PFSK-1 (cell line): ENCODE measurements around the gene ZMAT2.

Source experiments
- POLR2AphosphoS5 ChIP-seq: IDR thresholded peaks from 2 replicates; pipeline ENCODE4 v1.6.1; 2012; ENCODE audit warnings: low read depth, mild to moderate bottlenecking, control low read depth, low read length, moderate library complexity
- SIN3A ChIP-seq: IDR thresholded peaks from 2 replicates; pipeline ENCODE4 v1.6.1; 2012; ENCODE audit warnings: mild to moderate bottlenecking, low read length, moderate library complexity, borderline replicate concordance; ENCODE audit not compliant: insufficient read depth
- TAF1 ChIP-seq: IDR thresholded peaks from 2 replicates; pipeline ENCODE4 v1.6.1; 2012; ENCODE audit warnings: low read length, control low read depth, borderline replicate concordance; ENCODE audit not compliant: insufficient read depth
- TF ChIP-seq, protein P1 (sequence below), 2 experiments: IDR thresholded peaks; 2 replicates each; pipeline versions ENCODE4 v1.6.1 to v1.8.0; 2011 to 2012; ENCODE audit warnings: low read depth in 2 of 2, low read length in 2 of 2, control low read depth in 1 of 2, inconsistent platforms in 1 of 2, mild to moderate bottlenecking in 1 of 2, moderate library complexity in 1 of 2; ENCODE audit not compliant: insufficient read depth in 1 of 2

DNA sequence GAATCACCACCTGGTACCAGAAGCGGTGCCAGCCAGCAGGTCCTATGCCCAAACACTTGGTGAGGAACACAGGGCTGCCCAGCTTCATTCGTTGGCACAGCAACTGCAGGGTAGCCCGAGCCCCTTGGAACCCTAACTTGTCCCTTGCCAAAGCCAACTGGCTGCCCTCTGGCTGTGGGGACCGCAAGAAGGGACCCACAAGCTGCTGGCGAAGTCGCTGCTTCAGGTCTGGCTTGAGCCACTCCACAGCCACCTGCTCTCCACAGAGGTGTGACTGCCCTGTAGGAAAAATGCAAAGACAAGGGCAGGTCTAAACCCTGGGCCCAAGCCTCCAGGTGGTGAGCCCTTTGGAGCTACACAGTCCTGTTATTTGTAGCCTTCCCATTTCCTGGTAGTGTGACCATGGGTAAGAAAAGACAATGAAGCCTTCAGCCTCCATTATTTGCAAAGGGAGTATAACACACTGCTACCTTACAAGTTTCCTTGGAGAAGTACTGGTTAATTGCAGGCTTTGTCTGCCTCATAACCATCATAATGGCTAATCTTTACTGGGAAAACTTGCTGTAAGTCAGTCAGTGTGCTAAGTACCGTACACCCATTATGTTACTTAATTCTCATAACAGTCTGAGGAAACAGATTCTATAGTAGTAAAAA, 28.6 kb upstream of the ZMAT2 start:
- TF ChIP-seq POLR2AphosphoS5 (no peak), TAF1 (no peak), SIN3A (no peak)
- TF ChIP-seq, protein P1, sequence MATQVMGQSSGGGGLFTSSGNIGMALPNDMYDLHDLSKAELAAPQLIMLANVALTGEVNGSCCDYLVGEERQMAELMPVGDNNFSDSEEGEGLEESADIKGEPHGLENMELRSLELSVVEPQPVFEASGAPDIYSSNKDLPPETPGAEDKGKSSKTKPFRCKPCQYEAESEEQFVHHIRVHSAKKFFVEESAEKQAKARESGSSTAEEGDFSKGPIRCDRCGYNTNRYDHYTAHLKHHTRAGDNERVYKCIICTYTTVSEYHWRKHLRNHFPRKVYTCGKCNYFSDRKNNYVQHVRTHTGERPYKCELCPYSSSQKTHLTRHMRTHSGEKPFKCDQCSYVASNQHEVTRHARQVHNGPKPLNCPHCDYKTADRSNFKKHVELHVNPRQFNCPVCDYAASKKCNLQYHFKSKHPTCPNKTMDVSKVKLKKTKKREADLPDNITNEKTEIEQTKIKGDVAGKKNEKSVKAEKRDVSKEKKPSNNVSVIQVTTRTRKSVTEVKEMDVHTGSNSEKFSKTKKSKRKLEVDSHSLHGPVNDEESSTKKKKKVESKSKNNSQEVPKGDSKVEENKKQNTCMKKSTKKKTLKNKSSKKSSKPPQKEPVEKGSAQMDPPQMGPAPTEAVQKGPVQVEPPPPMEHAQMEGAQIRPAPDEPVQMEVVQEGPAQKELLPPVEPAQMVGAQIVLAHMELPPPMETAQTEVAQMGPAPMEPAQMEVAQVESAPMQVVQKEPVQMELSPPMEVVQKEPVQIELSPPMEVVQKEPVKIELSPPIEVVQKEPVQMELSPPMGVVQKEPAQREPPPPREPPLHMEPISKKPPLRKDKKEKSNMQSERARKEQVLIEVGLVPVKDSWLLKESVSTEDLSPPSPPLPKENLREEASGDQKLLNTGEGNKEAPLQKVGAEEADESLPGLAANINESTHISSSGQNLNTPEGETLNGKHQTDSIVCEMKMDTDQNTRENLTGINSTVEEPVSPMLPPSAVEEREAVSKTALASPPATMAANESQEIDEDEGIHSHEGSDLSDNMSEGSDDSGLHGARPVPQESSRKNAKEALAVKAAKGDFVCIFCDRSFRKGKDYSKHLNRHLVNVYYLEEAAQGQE (IDR thresholded peaks at IDR 0.05; ENCODE audit: insufficient read depth in 1 of 2, low read depth in 2 of 2, low read length in 2 of 2) = no peak
